K562 (cell line): ENCODE results near the gene QKI. TPM values are rescaled to one million over a fixed set of nuclear protein-coding genes. Genes with fewer than 3 reads are reported as not detected.

Experiments
- CEBPG ChIP-seq, 3 experiments: fragments of 200-800 bp in 1 of 3; sonication (Bioruptor generic) in 1 of 3; sonication (generic) in 1 of 3; formaldehyde crosslinking in 1 of 3; IDR thresholded peaks in 2 of 3; conservative IDR thresholded peaks in 1 of 3; 2 replicates each; pipeline versions ENCODE4 v1.6.1 to v1.8.0; 2016 to 2022; ENCODE audit warnings: missing compliant biosample characterization in 2 of 3, missing genetic modification characterization in 2 of 3, mild to moderate bottlenecking in 1 of 3, missing genetic modification reagents in 1 of 3
- DNMT1 ChIP-seq: fragments of 450-650 bp; IDR thresholded peaks from 2 replicates; pipeline ENCODE4 v1.6.1; 2016; ENCODE audit warnings: antibody characterized with exemption, mild to moderate bottlenecking
- EGR1 ChIP-seq: fragments of 450-650 bp; conservative IDR thresholded peaks from 2 replicates; pipeline ENCODE4 v1.6.1; 2017; ENCODE audit warnings: mild to moderate bottlenecking
- FOXJ3 ChIP-seq: sonication (generic); formaldehyde crosslinking; IDR thresholded peaks from 2 replicates; pipeline ENCODE4 v1.4.0; 2020; ENCODE audit warnings: mild to moderate bottlenecking, missing genetic modification reagents
- GABPA ChIP-seq: fragments of 200-800 bp; sonication (Bioruptor generic); conservative IDR thresholded peaks from 2 replicates; pipeline ENCODE4 v1.6.1; 2016; ENCODE audit warnings: low read depth, missing genetic modification characterization, missing compliant biosample characterization
- GTF2F1 ChIP-seq: IDR thresholded peaks from 2 replicates; pipeline ENCODE4 v1.6.1; 2011; ENCODE audit warnings: low read depth, low read length, improper control_type of control experiment
- HDAC1 ChIP-seq, 2 experiments: fragments of 450-650 bp; IDR thresholded peaks; 2 replicates each; pipeline ENCODE4 v1.6.1; 2016 to 2017; ENCODE audit warnings: inconsistent platforms in 1 of 2, mild to moderate bottlenecking in 1 of 2, moderate library complexity in 1 of 2
- HIVEP1 ChIP-seq: fragments of 250-450 bp; sonication (Bioruptor Pico); IDR thresholded peaks from 2 replicates; pipeline ENCODE4 v1.4.0; 2020; ENCODE audit warnings: mild to moderate bottlenecking
- HMG20A ChIP-seq: fragments of 450-650 bp; formaldehyde crosslinking; conservative IDR thresholded peaks from 2 replicates; pipeline ENCODE4 v1.4.0; 2020; ENCODE audit warnings: mild to moderate bottlenecking, mixed read lengths
- MNT ChIP-seq, 2 experiments: fragments of 450-650 bp; conservative IDR thresholded peaks; 2 replicates each; pipeline ENCODE4 v1.6.1; 2017; ENCODE audit warnings: mild to moderate bottlenecking in 2 of 2, moderate library complexity in 2 of 2
- NCOR1 ChIP-seq: fragments of 450-650 bp; IDR thresholded peaks from 2 replicates; pipeline ENCODE4 v1.6.1; 2016; ENCODE audit warnings: mild to moderate bottlenecking, moderate library complexity
- SMAD4 ChIP-seq: fragments of 250-450 bp; sonication (Bioruptor Pico); conservative IDR thresholded peaks from 2 replicates; pipeline ENCODE4 v1.8.0; 2021; ENCODE audit warnings: inconsistent platforms, mild to moderate bottlenecking, moderate library complexity
- STAT5A ChIP-seq: IDR thresholded peaks from 2 replicates; pipeline ENCODE4 v1.6.1; 2012; ENCODE audit warnings: low read length, inconsistent platforms, borderline replicate concordance
- TFE3 ChIP-seq: fragments of 450-650 bp; formaldehyde crosslinking; IDR thresholded peaks from 2 replicates; pipeline ENCODE4 v1.4.0; 2020; ENCODE audit warnings: mild to moderate bottlenecking, mixed read lengths
- ZBTB26 ChIP-seq: fragments of 450-650 bp; formaldehyde crosslinking; IDR thresholded peaks from 2 replicates; pipeline ENCODE4 v1.4.0; 2022; ENCODE audit warnings: missing genetic modification characterization
- ZC3H4 ChIP-seq: sonication (generic); formaldehyde crosslinking; IDR thresholded peaks from 2 replicates; pipeline ENCODE4 v1.9.0; 2021; ENCODE audit warnings: missing genetic modification reagents, borderline replicate concordance
- ZNF121 ChIP-seq: sonication (generic); formaldehyde crosslinking; conservative IDR thresholded peaks from 2 replicates; pipeline ENCODE4 v1.8.0; 2022; ENCODE audit warnings: missing genetic modification reagents
- ZNF174 ChIP-seq: fragments of 250-450 bp; sonication (Bioruptor Pico); IDR thresholded peaks from 2 replicates; pipeline ENCODE4 v1.4.0; 2020; ENCODE audit warnings: mild to moderate bottlenecking
- ZNF592 ChIP-seq: fragments of 450-650 bp; IDR thresholded peaks from 2 replicates; pipeline ENCODE4 v1.6.1; 2017; ENCODE audit warnings: antibody characterized with exemption, mild to moderate bottlenecking
- polyA plus RNA-seq, 8 experiments: library from polyadenylated mRNA; depleted of rRNA in 4 of 8; stranded (reverse) in 5 of 8; unstranded in 3 of 8; fragments of >200 nt; fragmentation: Nextera tagmentation in 2 of 8; fragmentation: Illumina TruSeq in 1 of 8; extraction: Ambion mirVana in 2 of 8; extraction: Trizol in 1 of 8; gene quantifications; 2 replicates each; pipeline versions ENCODE4 v1.2.1 to v1.2.3, GENCODE V29; 2011 to 2014; ENCODE audit warnings: inconsistent platforms in 1 of 8, missing spikeins in 1 of 8
- total RNA-seq, 7 experiments: library from RNA; depleted of rRNA in 6 of 7; stranded (reverse); fragments of >200 nt in 6 of 7; fragmentation: Illumina TruSeq in 2 of 7; extraction: Trizol in 2 of 7; gene quantifications; 2 replicates each; pipeline versions ENCODE4 v1.2.1 to v1.2.3, GENCODE V29; 2011 to 2021; ENCODE audit warnings: low replicate concordance in 1 of 7

Gene QKI
- total and polyA plus RNA-seq, 9 of the 15 experiments (the other 6 are each of a cell fraction or from before 2014, with no cell fraction given): 20.4 to 215 (median 123) TPM

GRCh38 chr6:163572612-163573011 is 158.1 kb downstream of the QKI start (continued):
- TF ChIP-seq FOXJ3 (CRISPR knock-in tag) (peak; percentile 61; the same call in 1 of the 2 replicates), EGR1 (no peak; the same call in 1 of the 2 replicates), MNT (conservative IDR thresholded peaks at IDR 0.05) (no peak), GTF2F1 (no peak), HMG20A (CRISPR knock-in tag) (no peak), HDAC1 (IDR thresholded peaks at IDR 0.05) (0 out of 4 replicates have a peak, but pooled peaks of 1 of the 2 experiments have one; percentile 62), ZC3H4 (CRISPR knock-in tag) (no peak), ZNF174 (CRISPR knock-in tag) (no peak), HIVEP1 (CRISPR knock-in tag) (no peak), ZNF121 (CRISPR knock-in tag) (no peak), NCOR1 (peak; percentile 67), GABPA (peak; percentile 32; the same call in 1 of the 2 replicates), STAT5A (peak; percentile 59), TFE3 (CRISPR knock-in tag) (no peak), DNMT1 (no peak), CEBPG (CRISPR knock-in tag; IDR thresholded peaks at IDR 0.05) (no peak), CEBPG (tag; conservative IDR thresholded peaks at IDR 0.05 in 1 of 2, IDR thresholded peaks at IDR 0.05 in 1 of 2) (no peak), ZBTB26 (no peak), SMAD4 (peak; percentile 41; the same call in 1 of the 2 replicates), ZNF592 (peak; percentile 86)
